ENCODE measurements around the gene HEMGN.

- no peak for TF ChIP-seq GATA2 (IDR thresholded peaks at IDR 0.05; ENCODE audit: low read depth, low read length)
- no peak for TF ChIP-seq GATA3 (IDR thresholded peaks at IDR 0.05; ENCODE audit: low read depth, low read length)
Measured at GRCh38 chr9:97938081-97938644, at the start of gene HEMGN.
